RCC 7860 (cell line): ENCODE measurements around the gene OR52N5.

Experiments used
- DNase-seq: peaks from one replicate; pipeline ENCODE4 v3.0.0-alpha.2; 2015; ENCODE audit warnings: low spot score
- FAIRE-seq: peaks from 2 replicates; lab custom pipeline; 2012; peaks lifted over from hg19 to GRCh38; lab: Jason Lieb, UNC

Gene OR52N5

DNA sequence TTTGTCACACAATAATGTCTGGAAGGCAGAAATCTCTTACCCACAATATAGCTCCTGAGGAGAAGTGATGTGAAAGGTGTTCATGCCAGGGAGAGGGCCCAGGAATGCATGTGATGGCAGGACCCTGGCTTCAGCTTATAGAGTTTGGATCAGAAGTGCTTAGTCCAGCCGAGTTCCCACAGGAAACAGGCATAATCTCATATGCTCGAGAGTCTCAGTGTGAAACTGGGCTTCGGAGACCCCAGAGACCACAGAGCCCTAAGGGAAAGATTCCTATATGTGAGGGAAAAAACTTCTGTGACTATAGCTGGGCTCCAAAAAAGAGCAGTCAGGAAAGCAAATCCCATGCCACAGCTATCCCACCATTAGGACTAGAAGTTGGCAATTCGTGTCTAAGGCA lies at the start of gene OR52N5:
OR52N5 (minus strand) TSS at position 101 of the 400 bp plus-strand sequence. CDS start 4,721 bp downstream, outside the sequence.
- no peak for DNase-seq
- no peak for FAIRE-seq

DNA sequence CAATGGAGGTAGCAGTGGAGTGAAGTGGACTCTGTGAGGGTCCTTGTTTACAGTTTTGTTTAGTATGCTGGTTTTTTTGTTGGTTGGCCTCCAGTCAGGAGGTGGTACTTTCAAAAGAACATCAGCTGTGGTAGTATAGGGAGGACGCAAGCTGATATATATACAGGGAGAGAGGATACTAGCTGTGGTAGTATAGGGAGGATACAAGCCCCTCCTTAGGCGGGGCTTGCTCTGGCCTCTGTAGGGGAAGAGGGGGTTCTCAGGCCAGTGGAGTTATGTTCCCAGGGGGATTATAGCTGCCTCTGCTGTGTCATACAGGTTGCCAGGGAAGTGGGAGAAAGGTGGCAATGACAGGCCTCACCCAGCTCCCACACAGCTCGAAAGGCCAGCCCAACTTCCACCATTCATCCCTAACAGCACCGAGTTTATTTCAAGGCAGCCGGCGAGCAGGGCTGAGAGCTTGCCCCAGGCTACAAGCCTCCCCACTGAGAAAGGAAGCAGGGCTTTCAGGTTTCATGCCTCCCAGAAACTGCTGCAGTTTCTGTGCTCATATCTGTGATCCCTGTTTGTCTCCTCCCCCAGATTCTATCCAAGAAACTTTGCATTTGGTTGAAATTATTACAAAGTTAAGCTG lies 48.2 kb upstream of the OR52N5 start:
- DNase-seq (no peak), FAIRE-seq (no peak)

GRCh38 chr11:5818245-5818886 lies 35.2 kb upstream of the OR52N5 start:
- FAIRE-seq (no peak), DNase-seq (no peak)

DNA sequence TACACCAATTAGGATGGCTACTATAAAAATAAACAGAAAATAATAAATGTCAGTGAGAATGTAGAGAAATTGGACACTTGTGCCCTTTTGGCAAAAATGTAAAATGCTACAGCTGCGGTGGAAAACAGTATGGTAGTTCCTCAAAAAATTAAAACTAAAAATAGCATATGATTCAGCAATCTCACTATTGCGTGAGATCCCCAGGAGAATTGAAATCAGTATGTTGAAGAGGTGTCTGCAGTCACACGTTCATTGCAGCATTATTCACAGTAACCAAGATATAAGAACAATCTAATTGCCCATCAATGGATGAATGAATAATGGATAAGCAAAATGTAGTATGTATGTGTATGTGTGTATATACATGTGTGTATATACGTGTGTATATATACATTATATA lies 32.4 kb upstream of the OR52N5 start:
- DNase-seq (no peak), FAIRE-seq (no peak)

DNA sequence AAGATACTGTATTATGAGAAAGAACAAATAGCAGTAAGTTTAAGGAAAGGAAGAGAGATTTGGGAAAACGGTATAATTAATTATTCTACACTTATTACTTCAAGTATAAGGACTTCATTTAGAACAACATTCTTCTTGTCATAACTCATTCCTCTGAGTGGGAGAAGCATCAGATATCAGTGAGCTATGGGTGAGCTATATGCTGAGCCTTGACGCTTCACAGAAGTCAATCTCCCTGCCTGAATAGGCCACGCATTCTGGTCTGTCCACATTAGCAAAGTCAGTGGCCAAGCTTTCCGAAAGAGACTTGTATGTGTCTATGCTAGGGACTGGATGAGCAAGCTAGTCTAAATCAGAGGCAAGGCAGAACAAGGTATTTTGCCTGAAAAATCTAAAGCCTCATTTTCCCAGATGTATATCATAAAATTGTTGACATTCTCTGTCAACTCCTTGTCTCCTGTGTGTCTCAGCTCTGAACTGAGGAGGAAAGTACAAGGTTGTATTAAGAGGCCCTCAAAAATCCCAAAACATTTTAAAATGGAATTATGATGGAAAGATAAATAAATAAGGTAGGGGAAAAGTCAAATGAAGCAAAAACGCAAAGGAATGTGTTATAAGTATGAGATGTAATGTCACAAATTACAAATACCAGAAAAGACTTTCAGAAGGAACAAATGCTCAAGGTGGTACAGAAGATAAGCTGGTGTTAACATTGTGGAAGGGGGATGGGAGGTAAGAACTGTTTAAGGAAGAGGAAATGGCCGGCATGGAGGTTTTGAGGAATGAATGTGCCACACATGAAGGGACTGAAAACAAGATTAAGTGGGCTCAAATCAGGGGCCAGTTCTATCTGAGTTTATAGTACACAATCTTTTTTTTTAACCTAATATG lies 27.0 kb upstream of the OR52N5 start:
- FAIRE-seq (no peak), DNase-seq (no peak)

DNA sequence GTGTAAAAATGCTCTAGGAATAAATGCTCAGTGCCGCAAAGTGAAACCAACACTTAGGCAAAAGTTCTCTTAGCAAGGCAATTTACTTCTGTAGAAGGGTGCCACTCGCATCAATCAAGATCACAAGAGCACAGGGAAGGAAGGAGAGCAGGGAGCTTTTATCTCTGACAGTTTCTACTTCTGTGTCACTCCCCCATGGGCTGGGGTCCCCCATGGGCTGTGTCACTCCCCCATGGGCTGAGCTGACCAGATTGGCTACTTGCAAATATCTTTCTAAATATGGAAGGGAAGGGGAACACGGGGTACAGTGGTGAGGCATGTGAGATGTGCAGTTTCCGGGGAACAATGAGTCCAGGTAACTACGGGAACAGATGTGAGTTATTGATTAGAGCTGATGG lies 26.0 kb upstream of the OR52N5 start:
- no peak for FAIRE-seq
- no peak for DNase-seq

GRCh38 chr11:5808500-5809121 lies 25.5 kb upstream of the OR52N5 start, which contains the start of gene OR52N2:
Gene OR52N2 (plus strand): TSS chr11:5808924. CDS start chr11:5820336, 11,412 bp downstream.
- DNase-seq (peak; percentile 16), FAIRE-seq (no peak)

- DNase-seq: no peak
- no peak for FAIRE-seq
Measured at GRCh38 chr11:5807580-5807979, 24.4 kb upstream of the OR52N5 start.

GRCh38 chr11:5803982-5804381 lies 20.8 kb upstream of the OR52N5 start:
- no peak for DNase-seq
- no peak for FAIRE-seq

- DNase-seq (no peak), FAIRE-seq (no peak)
Measured at GRCh38 chr11:5796541-5796940, 13.4 kb upstream of the OR52N5 start.

- no peak for DNase-seq
- no peak for FAIRE-seq
Measured at GRCh38 chr11:5791165-5791564, 8.0 kb upstream of the OR52N5 start, which contains the start of gene OR52N1. Gene OR52N1 (minus strand): TSS chr11:5791265. CDS start chr11:5788816, 2,449 bp downstream.

GRCh38 chr11:5767056-5767455 lies 16.1 kb downstream of the OR52N5 start:
- FAIRE-seq: no peak
- no peak for DNase-seq

GRCh38 chr11:5753943-5754342 lies 29.2 kb downstream of the OR52N5 start, which contains the start of gene OR52N4:
Gene OR52N4 (plus strand): TSS chr11:5754243. CDS start chr11:5754741, 498 bp downstream.
- FAIRE-seq: no peak

GRCh38 chr11:5749836-5750235 lies 33.3 kb downstream of the OR52N5 start:
- no peak for DNase-seq
- no peak for FAIRE-seq

More at GRCh38 chr11:5753943-5754342, 29.2 kb downstream of the OR52N5 start, which contains the start of gene OR52N4:
- no peak for DNase-seq

GRCh38 chr11:5746614-5747013 lies 36.5 kb downstream of the OR52N5 start:
- FAIRE-seq (no peak), DNase-seq (no peak)

DNA sequence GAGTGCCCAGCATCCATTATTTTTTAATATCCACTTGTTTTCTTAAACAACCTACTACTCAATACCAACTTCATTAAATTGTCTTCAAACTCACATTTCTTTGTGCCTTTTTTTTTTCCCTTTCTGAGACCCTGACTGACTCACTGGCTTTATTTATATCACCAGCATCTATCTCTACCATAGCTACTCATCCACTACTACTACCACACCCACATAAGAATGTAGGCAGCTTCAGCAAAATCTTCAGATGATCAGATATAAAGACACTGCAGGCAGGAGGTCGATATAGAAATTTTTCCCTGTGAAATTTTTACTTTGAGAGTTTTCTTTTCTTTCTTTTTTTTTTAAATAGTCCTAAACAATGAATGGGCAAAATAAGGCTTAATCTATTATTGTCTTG lies 44.7 kb downstream of the OR52N5 start:
- FAIRE-seq (no peak), DNase-seq (no peak)

DNA sequence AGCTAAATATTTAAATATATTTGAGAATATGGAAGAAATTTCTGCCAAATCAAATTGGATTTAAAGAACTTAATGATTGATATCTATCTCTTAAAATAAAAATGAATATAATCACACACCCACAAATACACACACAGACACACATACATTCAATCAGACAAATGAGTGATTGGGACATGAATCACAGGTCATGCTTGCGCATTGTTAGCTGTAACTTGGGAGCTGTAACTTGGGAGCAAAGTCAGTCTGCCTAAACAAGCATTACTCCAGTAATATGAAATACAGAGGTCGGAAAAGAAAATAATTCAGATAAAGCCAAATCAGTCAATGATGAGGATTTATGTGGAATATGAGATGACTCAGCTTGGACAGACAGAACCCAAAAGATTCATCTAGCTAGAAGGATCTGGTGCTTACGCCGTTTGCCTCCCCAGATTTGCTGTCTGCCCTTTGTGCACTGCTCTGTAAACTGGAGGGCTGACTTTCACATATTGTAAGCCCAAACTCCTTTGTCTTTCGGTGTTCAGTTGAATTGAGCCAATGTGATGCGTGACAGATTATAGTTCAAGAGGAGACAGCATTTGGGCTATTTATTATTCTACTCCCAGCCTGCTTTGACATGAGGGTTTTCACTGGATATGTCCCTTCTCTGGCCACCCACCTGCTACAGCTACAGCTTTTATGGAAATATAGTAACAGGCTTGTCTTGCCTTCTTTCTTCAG lies 45.3 kb downstream of the OR52N5 start:
- FAIRE-seq (no peak), DNase-seq (no peak)

GRCh38 chr11:5737091-5737490 lies 46.1 kb downstream of the OR52N5 start:
- DNase-seq (no peak), FAIRE-seq (no peak)

DNA sequence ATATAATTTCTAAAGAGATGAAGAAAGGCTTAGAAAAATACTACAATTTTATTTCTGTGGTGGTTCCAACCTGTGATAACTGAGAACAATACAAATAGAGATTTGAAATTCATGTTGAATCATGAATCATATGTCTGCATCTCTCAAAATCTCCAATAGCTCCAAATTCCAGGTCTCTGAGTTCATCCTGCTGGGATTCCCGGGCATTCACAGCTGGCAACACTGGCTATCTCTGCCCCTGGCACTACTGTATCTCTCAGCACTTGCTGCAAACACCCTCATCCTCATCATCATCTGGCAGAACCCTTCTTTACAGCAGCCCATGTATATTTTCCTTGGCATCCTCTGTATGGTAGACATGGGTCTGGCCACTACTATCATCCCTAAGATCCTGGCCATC lies 46.8 kb downstream of the OR52N5 start, which contains the start of gene OR56B1:
OR56B1 (plus strand) TSS at position 53 of the 400 bp plus-strand sequence; CDS start at position 122, 69 bp downstream.
- FAIRE-seq (no peak), DNase-seq (no peak)

DNA sequence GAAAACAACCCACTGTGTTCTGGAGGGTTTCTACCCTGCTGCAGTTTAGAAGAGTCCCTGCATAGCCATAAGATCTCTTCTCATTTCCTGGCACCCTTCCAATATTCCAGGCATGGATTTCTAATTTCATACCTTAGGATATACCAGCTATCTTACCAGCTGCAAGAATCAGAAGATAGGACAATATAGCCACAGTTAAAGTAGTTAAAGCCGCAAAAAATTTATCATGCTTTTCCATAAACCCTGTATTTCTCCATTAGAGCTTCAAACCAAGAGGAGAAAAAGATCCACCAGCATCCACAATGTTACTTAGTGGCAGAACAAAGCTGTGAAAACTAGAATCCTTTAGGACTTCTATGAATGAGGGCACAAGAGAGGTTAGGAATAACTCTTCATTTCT lies 55.5 kb downstream of the OR52N5 start:
- DNase-seq (no peak), FAIRE-seq (no peak)
